Lower lobe of right lung (tissue), 2 donors: ENCODE measurements around the gene PLD1. TPM values are rescaled to one million over a fixed set of nuclear protein-coding genes. Genes with fewer than 3 reads are reported as not detected.

Experiments used
- ATAC-seq, 2 donors: fragments of 200-7000 bp; cut with Tn5 transposase; one replicate each; pipeline ENCODE4 v1.9.1; 2020 to 2022; ENCODE audit warnings: mild to moderate bottlenecking in 2 of 2, moderate library complexity in 2 of 2
- DNase-seq: peaks from one replicate; pipeline ENCODE4 v3.0.0-alpha.2; 2020
- H3K27ac ChIP-seq: fragments of 200-600 bp; one replicate; pipeline ENCODE4 v1.8.0; 2022
- H3K27me3 ChIP-seq: fragments of 200-600 bp; one replicate; pipeline ENCODE4 v1.8.0; 2022; ENCODE audit warnings: low read depth
- H3K36me3 ChIP-seq: fragments of 200-600 bp; one replicate; pipeline ENCODE4 v1.8.0; 2022; ENCODE audit warnings: mild to moderate bottlenecking
- H3K4me1 ChIP-seq: fragments of 200-600 bp; one replicate; pipeline ENCODE4 v1.8.0; 2022
- H3K4me3 ChIP-seq: fragments of 200-600 bp; one replicate; pipeline ENCODE4 v1.8.0; 2022; ENCODE audit warnings: mild to moderate bottlenecking
- H3K9me3 ChIP-seq: fragments of 200-600 bp; one replicate; pipeline ENCODE4 v1.8.0; 2022
- CTCF ChIP-seq: fragments of 200-600 bp; IDR thresholded peaks from one replicate; pipeline ENCODE4 v1.8.0; 2022; ENCODE audit warnings: antibody characterized with exemption, mild to moderate bottlenecking
- intact Hi-C: fragments of 100-400 bp; cut with DNase I; formaldehyde crosslinking; loops from one replicate; pipeline ENCODE4 v1.11.0; 2022
- total RNA-seq: library from RNA; stranded (reverse); fragmentation: NEBNext Ultra II Directional; extraction: Animal tissue kit (Norgen Biotek cat#: 25700); gene quantifications from one replicate; pipeline ENCODE4 v1.2.1, GENCODE V29; 2021
- donor health status: DM: no; HTN: yes; CAD: no; lungs with severe emphysema.

Gene PLD1
- total RNA-seq, 1 donor from 2014 or later, result 27.7 TPM

DNA sequence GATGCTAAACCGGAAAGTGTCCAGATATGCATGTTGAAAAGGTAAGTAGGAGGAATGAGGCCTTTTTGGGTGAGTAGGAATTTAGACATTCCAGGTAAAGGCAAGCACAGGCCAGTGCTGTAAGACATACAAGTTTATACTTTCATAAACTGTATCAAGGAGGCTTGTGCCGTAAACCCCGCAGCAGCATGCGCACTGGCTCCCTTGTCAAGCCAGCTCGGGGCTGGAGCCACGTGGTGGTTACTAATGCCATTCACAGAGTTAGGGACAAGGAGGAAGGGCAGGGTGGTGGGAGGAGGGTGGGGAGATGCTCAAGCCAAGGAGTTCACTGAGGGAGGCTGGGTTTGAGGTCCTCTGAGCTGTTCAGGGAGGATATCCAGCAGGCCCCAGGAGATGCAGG is 35.8 kb downstream of the PLD1 start:
- Histone ChIP-seq H3K9me3 (no peaks in the 10 kb centered on the region), H3K27ac (no peak overlapping the region), H3K36me3 (no peaks in the 10 kb centered on the region), H3K27me3 (no peaks in the 10 kb centered on the region), H3K4me3 (no peak overlapping the region), H3K4me1 (peaks cover 17% of the 10 kb centered on the region)
- no peak for TF ChIP-seq CTCF
- DNase-seq (no peak), ATAC-seq (no peak)
- intact Hi-C loops, result no loop called here

DNA sequence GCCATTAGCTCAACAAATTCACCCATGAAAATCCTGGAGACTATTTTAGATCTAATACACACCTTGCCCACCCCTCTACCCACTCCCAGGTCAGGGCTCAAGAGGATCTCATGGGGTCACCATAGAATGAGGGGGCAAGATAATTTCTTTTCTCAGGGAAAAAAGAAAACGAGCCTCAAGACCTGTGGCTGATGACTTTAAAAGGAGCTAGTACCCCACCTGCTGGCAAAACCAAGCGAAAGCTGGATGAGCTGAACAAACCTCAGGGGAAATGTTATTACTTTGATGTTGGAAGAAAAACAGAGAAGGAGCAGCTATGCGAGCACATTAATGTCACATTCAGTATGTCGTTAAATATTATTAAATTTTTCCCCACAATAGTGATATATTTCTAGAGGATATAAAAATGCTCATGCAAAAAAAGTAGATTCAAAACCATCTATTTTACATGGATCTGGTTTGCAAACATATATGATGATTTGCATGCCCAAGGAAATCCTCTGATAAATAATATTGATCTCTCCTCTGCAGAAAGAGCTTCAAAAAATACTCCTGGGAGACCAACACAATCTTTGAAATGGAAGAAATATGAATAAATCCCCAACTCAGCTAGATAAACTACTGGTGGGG is 37.7 kb downstream of the PLD1 start:
- intact Hi-C loops, result no loop called here
- DNase-seq (no peak), ATAC-seq (peak; percentile 17 to 77)
- Histone ChIP-seq H3K4me3 (no peak overlapping the region), H3K9me3 (no peaks in the 10 kb centered on the region), H3K27me3 (no peaks in the 10 kb centered on the region), H3K4me1 (peaks cover 21% of the 10 kb centered on the region), H3K27ac (no peak overlapping the region), H3K36me3 (no peaks in the 10 kb centered on the region)
- peak; percentile 71 for TF ChIP-seq CTCF

DNA sequence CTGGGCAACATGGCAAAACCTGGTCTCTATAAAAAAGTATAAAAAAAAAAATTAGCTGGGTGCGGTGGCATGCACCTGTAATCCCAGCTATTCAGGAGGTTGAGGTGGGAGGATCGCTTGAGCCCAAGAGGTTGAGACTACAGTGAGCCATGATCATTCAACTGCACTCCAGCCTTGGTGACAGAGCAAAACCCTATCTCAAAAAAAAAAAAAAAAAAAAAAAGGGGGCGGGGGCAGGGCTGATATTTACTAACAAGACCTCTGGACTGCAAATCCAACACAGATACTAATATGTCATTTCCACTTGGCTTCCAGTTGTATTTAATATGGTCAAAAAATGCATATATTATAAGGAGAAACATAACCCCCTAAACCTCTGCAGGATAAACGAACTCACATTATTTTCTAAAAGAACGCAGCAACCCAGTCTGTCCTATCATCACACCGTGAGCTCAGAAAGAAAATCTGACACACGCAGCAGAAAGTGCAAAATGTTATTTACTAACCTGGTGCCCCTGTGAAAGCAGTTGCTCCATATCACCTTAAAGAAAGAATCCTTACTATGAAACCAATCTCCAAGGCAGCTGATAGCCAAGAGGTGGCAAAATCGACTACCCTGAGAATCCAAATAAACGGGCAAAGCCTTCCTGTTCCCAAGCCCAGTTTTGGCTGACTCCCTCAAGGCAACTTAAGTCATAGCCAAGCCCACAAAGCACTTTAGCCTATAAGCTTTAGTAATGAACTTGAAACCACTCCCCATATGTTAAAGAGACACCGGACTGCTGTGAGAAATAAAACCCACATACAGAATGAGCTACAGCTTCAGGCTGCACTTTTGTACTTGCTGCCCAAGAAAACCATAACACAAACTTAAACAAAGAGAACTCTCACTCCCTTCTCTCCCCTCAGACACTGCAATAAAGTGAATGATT is 39.3 kb downstream of the PLD1 start:
- Histone ChIP-seq H3K36me3 (no peaks in the 10 kb centered on the region), H3K4me1 (peaks cover 10% of the 10 kb centered on the region), H3K27ac (peak overlapping the region; percentile 59), H3K27me3 (no peaks in the 10 kb centered on the region), H3K4me3 (peak overlapping the region; percentile 43), H3K9me3 (no peaks in the 10 kb centered on the region)
- intact Hi-C loops, result no loop called here
- ATAC-seq (peak; percentile 85 to 94), DNase-seq (no peak)
- TF ChIP-seq CTCF, result no peak

DNA sequence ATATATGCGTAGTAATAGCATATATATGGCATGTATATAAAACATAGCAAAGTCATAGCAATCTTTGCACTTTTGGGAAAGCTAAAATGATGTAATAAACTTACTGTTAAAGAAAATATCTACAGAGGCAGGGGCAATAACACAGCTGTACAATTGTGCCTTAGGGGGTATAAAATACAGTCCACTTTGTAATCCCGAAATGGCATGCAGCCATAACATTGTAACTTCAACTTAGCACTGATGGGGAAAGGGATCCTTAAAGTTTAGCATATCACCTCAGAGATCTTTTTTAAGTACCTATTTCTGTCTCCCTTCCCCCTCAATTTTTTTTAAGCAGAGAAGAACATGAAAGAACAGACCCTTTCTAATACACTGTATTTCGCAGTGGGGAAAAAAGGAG is 40.8 kb downstream of the PLD1 start:
- no peaks in the 10 kb centered on the region for H3K9me3 ChIP-seq
- no peak overlapping the region for H3K27ac ChIP-seq
- DNase-seq (no peak), ATAC-seq (no peak)
- no peak for TF ChIP-seq CTCF
- H3K36me3 ChIP-seq, result no peaks in the 10 kb centered on the region
- H3K4me1 ChIP-seq, result peaks cover 10% of the 10 kb centered on the region
- intact Hi-C loops, result no loop called here
- no peaks in the 10 kb centered on the region for H3K27me3 ChIP-seq
- H3K4me3 ChIP-seq, result no peak overlapping the region

- TF ChIP-seq CTCF, result no peak
- intact Hi-C loops, result no loop called here
- peaks cover 10% of the 10 kb centered on the region for H3K4me1 ChIP-seq
- H3K9me3 ChIP-seq, result no peaks in the 10 kb centered on the region
- no peak for DNase-seq
- ATAC-seq, result no peak
- H3K27ac ChIP-seq, result no peak overlapping the region
- no peak overlapping the region for H3K4me3 ChIP-seq
- no peaks in the 10 kb centered on the region for H3K36me3 ChIP-seq
- H3K27me3 ChIP-seq, result no peaks in the 10 kb centered on the region
These were observed 41.3 kb downstream of the PLD1 start for GRCh38 chr3:171768986-171769385.
